GM23338 (cell line): Measurements from ENCODE around the gene CSNK1E. TPM values are rescaled to one million over a fixed set of nuclear protein-coding genes. Genes with fewer than 3 reads are reported as not detected.

Experiments
- ATAC-seq: fragments of 200-7000 bp; cut with Tn5 transposase; 3 replicates; pipeline ENCODE4 v1.9.1; 2020
- DNase-seq: peaks from one replicate; pipeline ENCODE4 v3.0.0-alpha.2; 2015; ENCODE audit warnings: low spot score
- H2AFZ ChIP-seq: fragments of 200-600 bp; sonication (generic); 2 replicates; pipeline ENCODE4 v1.8.0; 2016; ENCODE audit warnings: antibody characterized with exemption, mild to moderate bottlenecking, moderate library complexity
- H3F3A ChIP-seq: fragments of 200-600 bp; sonication (generic); replicated peaks from 2 replicates; pipeline ENCODE4 v1.8.0; 2017; ENCODE audit warnings: antibody characterized with exemption, mixed run types, low read depth
- H3K27ac ChIP-seq: fragments of 200-600 bp; sonication (generic); 2 replicates; pipeline ENCODE4 v1.6.1; 2016; ENCODE audit warnings: low read depth
- H3K27me3 ChIP-seq: fragments of 200-600 bp; sonication (generic); 2 replicates; pipeline ENCODE4 v1.8.0; 2016; ENCODE audit warnings: mild to moderate bottlenecking, mixed run types, moderate library complexity; ENCODE audit not compliant: insufficient read depth
- H3K36me3 ChIP-seq: fragments of 200-600 bp; sonication (generic); 2 replicates; pipeline ENCODE4 v1.8.0; 2016; ENCODE audit warnings: mild to moderate bottlenecking; ENCODE audit not compliant: insufficient read depth
- H3K4me1 ChIP-seq: fragments of 200-600 bp; sonication (generic); 2 replicates; pipeline ENCODE4 v1.8.0; 2016; ENCODE audit warnings: mild to moderate bottlenecking, moderate library complexity; ENCODE audit not compliant: insufficient read depth
- H3K4me2 ChIP-seq: fragments of 200-600 bp; sonication (generic); 2 replicates; pipeline ENCODE4 v1.7.1; 2017; ENCODE audit warnings: mixed run types
- H3K4me3 ChIP-seq: fragments of 200-600 bp; sonication (generic); 2 replicates; pipeline ENCODE4 v1.6.1; 2016; ENCODE audit warnings: mixed run types
- H3K79me2 ChIP-seq: fragments of 200-600 bp; sonication (generic); replicated peaks from 2 replicates; pipeline ENCODE4 v1.8.0; 2017; ENCODE audit warnings: mild to moderate bottlenecking; ENCODE audit not compliant: insufficient read depth
- H3K9me2 ChIP-seq: fragments of 200-600 bp; sonication (generic); 2 replicates; pipeline ENCODE4 v1.8.0; 2017; ENCODE audit not compliant: insufficient read depth
- H4K20me1 ChIP-seq: fragments of 200-600 bp; sonication (generic); replicated peaks from 2 replicates; pipeline ENCODE4 v1.8.0; 2017; ENCODE audit warnings: mild to moderate bottlenecking; ENCODE audit not compliant: insufficient read depth
- H3K27ac Mint-ChIP-seq: 2 replicates; pipeline ENCODE4 v1.8.0; 2020; ENCODE audit warnings: inconsistent platforms, mild to moderate bottlenecking, moderate library complexity, mixed read lengths
- H3K27me3 Mint-ChIP-seq: 3 replicates; pipeline ENCODE4 v1.8.0; 2022; ENCODE audit warnings: low read depth, mild to moderate bottlenecking, moderate library complexity, mixed read lengths, inconsistent platforms; ENCODE audit not compliant: insufficient read depth, poor library complexity
- H3K36me3 Mint-ChIP-seq: 3 replicates; pipeline ENCODE4 v1.8.0; 2021; ENCODE audit warnings: low read depth, mild to moderate bottlenecking, inconsistent platforms, moderate library complexity, mixed read lengths
- H3K4me1 Mint-ChIP-seq: 3 replicates; pipeline ENCODE4 v1.8.0; 2020; ENCODE audit warnings: mild to moderate bottlenecking, inconsistent platforms, mixed read lengths
- H3K4me3 Mint-ChIP-seq: 3 replicates; pipeline ENCODE4 v1.8.0; 2021; ENCODE audit warnings: moderate library complexity, mild to moderate bottlenecking, inconsistent platforms, mixed read lengths
- H3K9me3 Mint-ChIP-seq: 3 replicates; pipeline ENCODE4 v1.8.0; 2020; ENCODE audit warnings: moderate library complexity, mild to moderate bottlenecking, inconsistent platforms, mixed read lengths
- CREB1 ChIP-seq: fragments of 250-450 bp; sonication (Bioruptor Pico); IDR thresholded peaks from 2 replicates; pipeline ENCODE4 v1.5.0; 2020; ENCODE audit warnings: low read depth, mild to moderate bottlenecking, moderate library complexity
- EZH2 ChIP-seq: fragments of 200-600 bp; sonication (generic); IDR thresholded peaks from one replicate; pipeline ENCODE4 v1.8.0; 2017; ENCODE audit warnings: antibody characterized with exemption, mild to moderate bottlenecking, low read depth; ENCODE audit not compliant: unreplicated experiment
- EZH2phosphoT487 ChIP-seq: fragments of 200-600 bp; sonication (generic); IDR thresholded peaks from one replicate; pipeline ENCODE4 v1.8.1; 2018; ENCODE audit warnings: antibody characterized with exemption; ENCODE audit not compliant: unreplicated experiment
- JUNB ChIP-seq: IDR thresholded peaks from one replicate; pipeline ENCODE4 v1.6.1; 2016; ENCODE audit warnings: antibody characterized with exemption; ENCODE audit not compliant: unreplicated experiment
- NANOG ChIP-seq: IDR thresholded peaks from 2 replicates; pipeline ENCODE4 v1.6.1; 2016; ENCODE audit warnings: antibody characterized with exemption, borderline replicate concordance
- POLR2AphosphoS5 ChIP-seq: IDR thresholded peaks from 2 replicates; pipeline ENCODE4 v1.6.1; 2016; ENCODE audit warnings: antibody characterized with exemption, low read depth
- STAT1 ChIP-seq: IDR thresholded peaks from one replicate; pipeline ENCODE4 v1.6.1; 2016; ENCODE audit warnings: antibody characterized with exemption; ENCODE audit not compliant: unreplicated experiment
- ZNF114 ChIP-seq: fragments of 250-450 bp; sonication (Bioruptor Pico); IDR thresholded peaks from 2 replicates; pipeline ENCODE4 v1.5.0; 2020; ENCODE audit warnings: mild to moderate bottlenecking, moderate library complexity
- ZNF331 ChIP-seq: fragments of 250-450 bp; sonication (Bioruptor Pico); IDR thresholded peaks from 2 replicates; pipeline ENCODE4 v1.5.0; 2020; ENCODE audit warnings: low read depth, mild to moderate bottlenecking, moderate library complexity
- long read RNA-seq: library from polyadenylated mRNA; unstranded; transcript quantifications from one replicate; pipeline ENCODE4 v2.0.0, GENCODE V29; 2020; ENCODE audit not compliant: unreplicated experiment
- polyA plus RNA-seq: library from polyadenylated mRNA; unstranded; fragments of >200 nt; fragmentation: Nextera tagmentation; extraction: Ambion mirVana; gene quantifications from 2 replicates; pipeline ENCODE4 v1.2.1, GENCODE V29; 2016
- total RNA-seq: library from RNA; depleted of rRNA; stranded (reverse); fragments of >200 nt; shearing (Covaris generic); gene quantifications from 2 replicates; pipeline ENCODE4 v1.2.3, GENCODE V29; 2014; rRNA removed
- TF ChIP-seq, protein P1 (sequence below): IDR thresholded peaks from 2 replicates; pipeline ENCODE4 v1.6.1; 2016; ENCODE audit warnings: antibody characterized with exemption
- TF ChIP-seq, protein P2 (sequence below), 2 experiments: fragments of 200-600 bp in 1 of 2; sonication (generic) in 1 of 2; conservative IDR thresholded peaks; 2 replicates each; pipeline versions ENCODE4 v1.5.1 to v1.6.1; 2016 to 2017; ENCODE audit warnings: antibody characterized with exemption in 2 of 2, low read depth in 2 of 2, mild to moderate bottlenecking in 2 of 2, moderate library complexity in 1 of 2
- TF ChIP-seq, protein P3 (sequence below): IDR thresholded peaks from one replicate; pipeline ENCODE4 v1.6.1; 2018; ENCODE audit warnings: antibody characterized with exemption; ENCODE audit not compliant: unreplicated experiment
- TF ChIP-seq, protein P4 (sequence below): fragments of 250-450 bp; sonication (Bioruptor Pico); IDR thresholded peaks from 2 replicates; pipeline ENCODE4 v1.5.0; 2020; ENCODE audit warnings: mild to moderate bottlenecking, moderate library complexity

Gene CSNK1E
- 233 and 259 TPM in 2 replicates for total RNA-seq
- polyA plus RNA-seq = 180 and 189 TPM in 2 replicates
- long read RNA-seq, partial matches to known transcripts = 8 of 27 reads
- long read RNA-seq, other reads (novel, unspliced or antisense) = 15 of 27 reads

DNA sequence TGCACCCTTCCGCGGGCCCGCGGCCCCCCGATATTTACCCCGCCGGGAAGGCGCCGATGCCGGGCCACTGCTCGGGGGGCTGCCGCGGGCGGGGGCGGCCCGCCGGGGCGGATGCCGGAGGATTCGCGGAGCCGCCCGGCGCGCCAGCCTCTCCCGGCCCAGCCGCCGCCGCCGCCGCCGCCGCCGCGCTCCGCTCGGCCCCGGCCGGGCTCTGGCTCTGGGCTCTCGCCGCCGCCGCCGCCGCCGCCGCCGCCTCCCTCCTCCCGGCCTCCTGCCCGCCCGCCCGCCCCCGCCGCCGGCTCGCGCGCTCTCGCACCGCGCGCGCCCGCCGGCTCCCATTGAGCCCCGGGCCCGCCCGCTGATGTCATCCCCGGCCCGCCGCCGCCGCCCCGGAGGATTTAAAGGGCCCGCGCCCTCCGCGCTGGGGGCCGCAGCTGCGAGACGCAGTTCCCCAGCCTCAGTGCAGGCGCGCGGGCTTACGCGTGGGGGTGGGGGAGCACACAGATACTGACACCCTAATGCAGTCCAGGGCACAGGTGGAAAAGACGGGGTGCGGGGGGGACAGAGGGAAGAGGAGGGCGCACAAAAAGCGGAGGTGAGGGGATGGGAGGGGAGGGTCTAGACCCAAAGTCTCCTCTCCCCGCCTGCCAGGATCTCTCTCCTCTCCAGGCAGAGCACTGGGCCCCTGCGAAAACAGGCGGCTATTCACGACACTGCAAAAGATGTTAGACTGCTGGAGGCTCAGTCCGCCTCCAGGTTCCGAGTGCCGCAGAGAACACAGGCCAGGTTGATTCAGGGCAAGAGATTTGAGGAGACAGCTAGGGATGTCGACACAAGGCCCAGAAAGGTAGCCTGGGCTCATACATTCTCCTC lies at the start of gene CSNK1E:
CSNK1E (minus strand) TSS at position 312 of the 873 bp plus-strand sequence. CDS start 3,276 bp downstream, outside the sequence.
- DNase-seq (peak; percentile 83), ATAC-seq (peak; percentile 44)
- TF ChIP-seq ZNF114 (CRISPR knock-in tag) (no peak), EZH2phosphoT487 (no peak), NANOG (no peak), ZNF331 (CRISPR knock-in tag) (no peak), STAT1 (no peak), JUNB (no peak), CREB1 (CRISPR knock-in tag) (peak; percentile 58), POLR2AphosphoS5 (peak; percentile 70), EZH2 (no peak)
- TF ChIP-seq, protein P1, sequence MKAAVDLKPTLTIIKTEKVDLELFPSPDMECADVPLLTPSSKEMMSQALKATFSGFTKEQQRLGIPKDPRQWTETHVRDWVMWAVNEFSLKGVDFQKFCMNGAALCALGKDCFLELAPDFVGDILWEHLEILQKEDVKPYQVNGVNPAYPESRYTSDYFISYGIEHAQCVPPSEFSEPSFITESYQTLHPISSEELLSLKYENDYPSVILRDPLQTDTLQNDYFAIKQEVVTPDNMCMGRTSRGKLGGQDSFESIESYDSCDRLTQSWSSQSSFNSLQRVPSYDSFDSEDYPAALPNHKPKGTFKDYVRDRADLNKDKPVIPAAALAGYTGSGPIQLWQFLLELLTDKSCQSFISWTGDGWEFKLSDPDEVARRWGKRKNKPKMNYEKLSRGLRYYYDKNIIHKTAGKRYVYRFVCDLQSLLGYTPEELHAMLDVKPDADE = no peak
- TF ChIP-seq, protein P2, sequence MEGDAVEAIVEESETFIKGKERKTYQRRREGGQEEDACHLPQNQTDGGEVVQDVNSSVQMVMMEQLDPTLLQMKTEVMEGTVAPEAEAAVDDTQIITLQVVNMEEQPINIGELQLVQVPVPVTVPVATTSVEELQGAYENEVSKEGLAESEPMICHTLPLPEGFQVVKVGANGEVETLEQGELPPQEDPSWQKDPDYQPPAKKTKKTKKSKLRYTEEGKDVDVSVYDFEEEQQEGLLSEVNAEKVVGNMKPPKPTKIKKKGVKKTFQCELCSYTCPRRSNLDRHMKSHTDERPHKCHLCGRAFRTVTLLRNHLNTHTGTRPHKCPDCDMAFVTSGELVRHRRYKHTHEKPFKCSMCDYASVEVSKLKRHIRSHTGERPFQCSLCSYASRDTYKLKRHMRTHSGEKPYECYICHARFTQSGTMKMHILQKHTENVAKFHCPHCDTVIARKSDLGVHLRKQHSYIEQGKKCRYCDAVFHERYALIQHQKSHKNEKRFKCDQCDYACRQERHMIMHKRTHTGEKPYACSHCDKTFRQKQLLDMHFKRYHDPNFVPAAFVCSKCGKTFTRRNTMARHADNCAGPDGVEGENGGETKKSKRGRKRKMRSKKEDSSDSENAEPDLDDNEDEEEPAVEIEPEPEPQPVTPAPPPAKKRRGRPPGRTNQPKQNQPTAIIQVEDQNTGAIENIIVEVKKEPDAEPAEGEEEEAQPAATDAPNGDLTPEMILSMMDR (conservative IDR thresholded peaks at IDR 0.05; ENCODE audit: low read depth in 2 of 2) = 0 out of 4 replicates have a peak, but pooled peaks of 1 of the 2 experiments have one; percentile 0
- TF ChIP-seq, protein P3, sequence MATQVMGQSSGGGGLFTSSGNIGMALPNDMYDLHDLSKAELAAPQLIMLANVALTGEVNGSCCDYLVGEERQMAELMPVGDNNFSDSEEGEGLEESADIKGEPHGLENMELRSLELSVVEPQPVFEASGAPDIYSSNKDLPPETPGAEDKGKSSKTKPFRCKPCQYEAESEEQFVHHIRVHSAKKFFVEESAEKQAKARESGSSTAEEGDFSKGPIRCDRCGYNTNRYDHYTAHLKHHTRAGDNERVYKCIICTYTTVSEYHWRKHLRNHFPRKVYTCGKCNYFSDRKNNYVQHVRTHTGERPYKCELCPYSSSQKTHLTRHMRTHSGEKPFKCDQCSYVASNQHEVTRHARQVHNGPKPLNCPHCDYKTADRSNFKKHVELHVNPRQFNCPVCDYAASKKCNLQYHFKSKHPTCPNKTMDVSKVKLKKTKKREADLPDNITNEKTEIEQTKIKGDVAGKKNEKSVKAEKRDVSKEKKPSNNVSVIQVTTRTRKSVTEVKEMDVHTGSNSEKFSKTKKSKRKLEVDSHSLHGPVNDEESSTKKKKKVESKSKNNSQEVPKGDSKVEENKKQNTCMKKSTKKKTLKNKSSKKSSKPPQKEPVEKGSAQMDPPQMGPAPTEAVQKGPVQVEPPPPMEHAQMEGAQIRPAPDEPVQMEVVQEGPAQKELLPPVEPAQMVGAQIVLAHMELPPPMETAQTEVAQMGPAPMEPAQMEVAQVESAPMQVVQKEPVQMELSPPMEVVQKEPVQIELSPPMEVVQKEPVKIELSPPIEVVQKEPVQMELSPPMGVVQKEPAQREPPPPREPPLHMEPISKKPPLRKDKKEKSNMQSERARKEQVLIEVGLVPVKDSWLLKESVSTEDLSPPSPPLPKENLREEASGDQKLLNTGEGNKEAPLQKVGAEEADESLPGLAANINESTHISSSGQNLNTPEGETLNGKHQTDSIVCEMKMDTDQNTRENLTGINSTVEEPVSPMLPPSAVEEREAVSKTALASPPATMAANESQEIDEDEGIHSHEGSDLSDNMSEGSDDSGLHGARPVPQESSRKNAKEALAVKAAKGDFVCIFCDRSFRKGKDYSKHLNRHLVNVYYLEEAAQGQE = no peak
- TF ChIP-seq, protein P4, sequence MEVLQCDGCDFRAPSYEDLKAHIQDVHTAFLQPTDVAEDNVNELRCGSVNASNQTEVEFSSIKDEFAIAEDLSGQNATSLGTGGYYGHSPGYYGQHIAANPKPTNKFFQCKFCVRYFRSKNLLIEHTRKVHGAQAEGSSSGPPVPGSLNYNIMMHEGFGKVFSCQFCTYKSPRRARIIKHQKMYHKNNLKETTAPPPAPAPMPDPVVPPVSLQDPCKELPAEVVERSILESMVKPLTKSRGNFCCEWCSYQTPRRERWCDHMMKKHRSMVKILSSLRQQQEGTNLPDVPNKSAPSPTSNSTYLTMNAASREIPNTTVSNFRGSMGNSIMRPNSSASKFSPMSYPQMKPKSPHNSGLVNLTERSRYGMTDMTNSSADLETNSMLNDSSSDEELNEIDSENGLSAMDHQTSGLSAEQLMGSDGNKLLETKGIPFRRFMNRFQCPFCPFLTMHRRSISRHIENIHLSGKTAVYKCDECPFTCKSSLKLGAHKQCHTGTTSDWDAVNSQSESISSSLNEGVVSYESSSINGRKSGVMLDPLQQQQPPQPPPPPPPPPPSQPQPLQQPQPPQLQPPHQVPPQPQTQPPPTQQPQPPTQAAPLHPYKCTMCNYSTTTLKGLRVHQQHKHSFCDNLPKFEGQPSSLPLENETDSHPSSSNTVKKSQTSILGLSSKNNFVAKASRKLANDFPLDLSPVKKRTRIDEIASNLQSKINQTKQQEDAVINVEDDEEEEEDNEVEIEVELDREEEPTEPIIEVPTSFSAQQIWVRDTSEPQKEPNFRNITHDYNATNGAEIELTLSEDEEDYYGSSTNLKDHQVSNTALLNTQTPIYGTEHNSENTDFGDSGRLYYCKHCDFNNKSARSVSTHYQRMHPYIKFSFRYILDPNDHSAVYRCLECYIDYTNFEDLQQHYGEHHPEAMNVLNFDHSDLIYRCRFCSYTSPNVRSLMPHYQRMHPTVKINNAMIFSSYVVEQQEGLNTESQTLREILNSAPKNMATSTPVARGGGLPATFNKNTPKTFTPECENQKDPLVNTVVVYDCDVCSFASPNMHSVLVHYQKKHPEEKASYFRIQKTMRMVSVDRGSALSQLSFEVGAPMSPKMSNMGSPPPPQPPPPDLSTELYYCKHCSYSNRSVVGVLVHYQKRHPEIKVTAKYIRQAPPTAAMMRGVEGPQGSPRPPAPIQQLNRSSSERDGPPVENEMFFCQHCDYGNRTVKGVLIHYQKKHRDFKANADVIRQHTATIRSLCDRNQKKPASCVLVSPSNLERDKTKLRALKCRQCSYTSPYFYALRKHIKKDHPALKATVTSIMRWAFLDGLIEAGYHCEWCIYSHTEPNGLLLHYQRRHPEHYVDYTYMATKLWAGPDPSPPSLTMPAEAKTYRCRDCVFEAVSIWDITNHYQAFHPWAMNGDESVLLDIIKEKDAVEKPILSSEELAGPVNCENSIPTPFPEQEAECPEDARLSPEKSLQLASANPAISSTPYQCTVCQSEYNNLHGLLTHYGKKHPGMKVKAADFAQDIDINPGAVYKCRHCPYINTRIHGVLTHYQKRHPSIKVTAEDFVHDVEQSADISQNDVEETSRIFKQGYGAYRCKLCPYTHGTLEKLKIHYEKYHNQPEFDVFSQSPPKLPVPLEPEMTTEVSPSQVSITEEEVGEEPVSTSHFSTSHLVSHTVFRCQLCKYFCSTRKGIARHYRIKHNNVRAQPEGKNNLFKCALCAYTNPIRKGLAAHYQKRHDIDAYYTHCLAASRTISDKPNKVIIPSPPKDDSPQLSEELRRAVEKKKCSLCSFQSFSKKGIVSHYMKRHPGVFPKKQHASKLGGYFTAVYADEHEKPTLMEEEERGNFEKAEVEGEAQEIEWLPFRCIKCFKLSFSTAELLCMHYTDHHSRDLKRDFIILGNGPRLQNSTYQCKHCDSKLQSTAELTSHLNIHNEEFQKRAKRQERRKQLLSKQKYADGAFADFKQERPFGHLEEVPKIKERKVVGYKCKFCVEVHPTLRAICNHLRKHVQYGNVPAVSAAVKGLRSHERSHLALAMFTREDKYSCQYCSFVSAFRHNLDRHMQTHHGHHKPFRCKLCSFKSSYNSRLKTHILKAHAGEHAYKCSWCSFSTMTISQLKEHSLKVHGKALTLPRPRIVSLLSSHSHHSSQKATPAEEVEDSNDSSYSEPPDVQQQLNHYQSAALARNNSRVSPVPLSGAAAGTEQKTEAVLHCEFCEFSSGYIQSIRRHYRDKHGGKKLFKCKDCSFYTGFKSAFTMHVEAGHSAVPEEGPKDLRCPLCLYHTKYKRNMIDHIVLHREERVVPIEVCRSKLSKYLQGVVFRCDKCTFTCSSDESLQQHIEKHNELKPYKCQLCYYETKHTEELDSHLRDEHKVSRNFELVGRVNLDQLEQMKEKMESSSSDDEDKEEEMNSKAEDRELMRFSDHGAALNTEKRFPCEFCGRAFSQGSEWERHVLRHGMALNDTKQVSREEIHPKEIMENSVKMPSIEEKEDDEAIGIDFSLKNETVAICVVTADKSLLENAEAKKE (CRISPR knock-in tag) = no peak
- Mint-ChIP-seq H3K36me3 (peaks cover 23% of the 10 kb centered on the region), H3K27ac (peak within 1 kb of the TSS; percentile 98), H3K4me3 (peak within 1 kb of the TSS; percentile 95), H3K9me3 (peaks cover 5% of the 10 kb centered on the region; the same call in 2 of the 3 replicates), H3K27me3 (peaks cover 30% of the 10 kb centered on the region), H3K4me1 (peaks cover 62% of the 10 kb centered on the region)
- H4K20me1 ChIP-seq = peaks cover 40% of the 10 kb centered on the region
- H3K36me3 ChIP-seq = peaks cover 13% of the 10 kb centered on the region; the same call in 1 of the 2 replicates
- peaks cover 34% of the 10 kb centered on the region for H3F3A ChIP-seq
- H2AFZ ChIP-seq = peak within 1 kb of the TSS; percentile 66
- H3K9me2 ChIP-seq = no peaks in the 10 kb centered on the region
- H3K4me1 ChIP-seq = peaks cover 60% of the 10 kb centered on the region
- no peaks in the 10 kb centered on the region for H3K27me3 ChIP-seq
- peaks cover 75% of the 10 kb centered on the region for H3K79me2 ChIP-seq
- H3K27ac ChIP-seq = peak within 1 kb of the TSS; percentile 99
- H3K4me2 ChIP-seq = peak within 1 kb of the TSS; percentile 100
- H3K4me3 ChIP-seq = peak within 1 kb of the TSS; percentile 96
